Measurements from ENCODE around the gene DMC1.

DNA sequence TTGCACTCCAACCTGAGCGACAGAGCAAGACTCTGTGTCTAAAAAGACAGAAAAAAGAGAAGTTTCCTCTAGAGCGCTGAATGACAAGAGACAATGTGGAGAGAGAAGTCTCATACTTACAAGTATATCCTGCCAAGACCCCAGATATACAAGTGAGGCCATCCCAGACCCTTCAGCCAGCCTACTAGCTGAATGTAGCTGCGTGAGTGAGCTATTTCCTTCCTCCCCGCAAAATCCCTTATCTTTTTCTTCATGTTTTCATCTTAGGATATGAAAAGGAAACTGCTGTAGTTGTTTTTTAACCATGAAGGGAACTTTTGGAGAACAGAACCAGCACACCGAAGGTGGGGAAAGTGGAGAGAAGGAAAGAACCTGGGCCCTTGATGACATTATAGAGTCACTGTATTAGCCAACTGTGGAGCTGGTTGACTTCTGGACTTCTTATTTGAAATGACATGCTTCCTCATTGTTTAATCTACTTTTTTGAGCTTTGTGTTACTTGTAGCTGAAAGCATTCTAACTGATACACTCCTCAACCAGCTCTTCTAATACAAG, 59.5 kb downstream of the DMC1 start:
- no peak for TF ChIP-seq POLR2A (IDR thresholded peaks at IDR 0.05)
- TF ChIP-seq, protein P1, sequence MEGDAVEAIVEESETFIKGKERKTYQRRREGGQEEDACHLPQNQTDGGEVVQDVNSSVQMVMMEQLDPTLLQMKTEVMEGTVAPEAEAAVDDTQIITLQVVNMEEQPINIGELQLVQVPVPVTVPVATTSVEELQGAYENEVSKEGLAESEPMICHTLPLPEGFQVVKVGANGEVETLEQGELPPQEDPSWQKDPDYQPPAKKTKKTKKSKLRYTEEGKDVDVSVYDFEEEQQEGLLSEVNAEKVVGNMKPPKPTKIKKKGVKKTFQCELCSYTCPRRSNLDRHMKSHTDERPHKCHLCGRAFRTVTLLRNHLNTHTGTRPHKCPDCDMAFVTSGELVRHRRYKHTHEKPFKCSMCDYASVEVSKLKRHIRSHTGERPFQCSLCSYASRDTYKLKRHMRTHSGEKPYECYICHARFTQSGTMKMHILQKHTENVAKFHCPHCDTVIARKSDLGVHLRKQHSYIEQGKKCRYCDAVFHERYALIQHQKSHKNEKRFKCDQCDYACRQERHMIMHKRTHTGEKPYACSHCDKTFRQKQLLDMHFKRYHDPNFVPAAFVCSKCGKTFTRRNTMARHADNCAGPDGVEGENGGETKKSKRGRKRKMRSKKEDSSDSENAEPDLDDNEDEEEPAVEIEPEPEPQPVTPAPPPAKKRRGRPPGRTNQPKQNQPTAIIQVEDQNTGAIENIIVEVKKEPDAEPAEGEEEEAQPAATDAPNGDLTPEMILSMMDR (IDR thresholded peaks at IDR 0.05): no peak

All from esophagus squamous epithelium (tissue), 4 donors.